HCT116 (cell line): Measurements from ENCODE around the gene ARHGAP42. TPM values are rescaled to one million over a fixed set of nuclear protein-coding genes. Genes with fewer than 3 reads are reported as not detected.

ENCODE experiments used
- ATAC-seq: fragments of 200-7000 bp; cut with Tn5 transposase; 2 replicates; pipeline ENCODE4 v1.9.1; 2020; ENCODE audit warnings: mild to moderate bottlenecking, moderate library complexity
- BruUV-seq: library from RNA; stranded (reverse); fragments of 400-500 nt; replicated peaks from 2 replicates; lab custom pipeline; 2021; lab: Mats Ljungman, UMichigan
- CTCF ChIA-PET: fragments of 300-600 bp; sonication (Branson Sonifier 250); formaldehyde crosslinking; loops from one replicate; lab custom pipeline; 2021; ENCODE audit warnings: antibody characterized with exemption; lab: Charles Lee
- POLR2A ChIA-PET: fragments of 300-600, 350-600 bp; sonication (Branson Sonifier 250); formaldehyde crosslinking; loops from one replicate; lab custom pipeline; 2021; ENCODE audit warnings: antibody characterized with exemption; lab: Charles Lee
- RAD21 ChIA-PET, 2 experiments: fragments of 300-600 bp; sonication (Branson Sonifier 250); formaldehyde crosslinking; loops; one replicate each; lab custom pipeline; 2023; ENCODE audit warnings: low total read pairs in 2 of 2; ENCODE audit not compliant: uncharacterized antibody in 2 of 2, unreplicated experiment in 2 of 2, low non-redundant PET in 1 of 2; lab: Charles Lee
- DNase-seq: peaks from one replicate; pipeline ENCODE4 v3.0.0-alpha.2; 2010; ENCODE audit warnings: low read depth, low spot score
- H2AFZ ChIP-seq: fragments of 200-600 bp; shearing (Covaris generic), sonication (generic); 2 replicates; pipeline ENCODE4 v1.6.1; 2017; ENCODE audit warnings: low read depth, mixed run types, mixed read lengths, antibody characterized with exemption, low read length; ENCODE audit not compliant: poor library complexity, severe bottlenecking
- H3K27ac ChIP-seq: 2 replicates; pipeline ENCODE4 v1.5.1; 2012; ENCODE audit warnings: low read depth, low read length
- H3K27me3 ChIP-seq: fragments of 200-600 bp; sonication (generic); 2 replicates; pipeline ENCODE4 v1.6.1; 2016; ENCODE audit warnings: mixed run types, low read length, mixed read lengths; ENCODE audit not compliant: insufficient read depth
- H3K36me3 ChIP-seq, 2 experiments: fragments of 200-500 bp in 1 of 2; fragments of 200-600 bp in 1 of 2; sonication (Bioruptor generic) in 1 of 2; sonication (generic) in 1 of 2; 2 replicates each; pipeline versions ENCODE4 v1.5.1 to v1.6.1; 2014 to 2016; ENCODE audit warnings: low read length in 2 of 2, inconsistent platforms in 1 of 2, mixed read lengths in 1 of 2, mixed run types in 1 of 2; ENCODE audit not compliant: insufficient read depth in 2 of 2, control insufficient read depth in 1 of 2
- H3K4me1 ChIP-seq, 2 experiments: fragments of 200-600 bp in 1 of 2; sonication (generic) in 1 of 2; 2 replicates each; pipeline versions ENCODE4 v1.5.1 to v1.6.1; 2012 to 2017; ENCODE audit warnings: low read length in 2 of 2, inconsistent platforms in 1 of 2, mild to moderate bottlenecking in 1 of 2, mixed read lengths in 1 of 2, mixed run types in 1 of 2, moderate library complexity in 1 of 2; ENCODE audit not compliant: insufficient read depth in 2 of 2, control insufficient read depth in 1 of 2
- H3K4me2 ChIP-seq: fragments of 200-600 bp; sonication (generic); 2 replicates; pipeline ENCODE4 v1.6.1; 2017; ENCODE audit warnings: mixed run types, low read length, mixed read lengths
- H3K4me3 ChIP-seq, 2 experiments: fragments of 200-600 bp in 1 of 2; sonication (generic) in 1 of 2; replicated peaks in 1 of 2; 2 replicates each; pipeline ENCODE4 v1.5.1; 2011 to 2016; ENCODE audit warnings: low read length in 2 of 2, control low read depth in 1 of 2, low read depth in 1 of 2, mild to moderate bottlenecking in 1 of 2, mixed read lengths in 1 of 2, mixed run types in 1 of 2
- H3K79me2 ChIP-seq: fragments of 200-600 bp; sonication (generic); 2 replicates; pipeline ENCODE4 v1.6.1; 2017; ENCODE audit warnings: mild to moderate bottlenecking, mixed run types, low read length, moderate library complexity, mixed read lengths; ENCODE audit not compliant: insufficient read depth
- H3K9ac ChIP-seq: fragments of 200-600 bp; sonication (generic); 2 replicates; pipeline ENCODE4 v1.6.1; 2016; ENCODE audit warnings: low read length, mixed read lengths
- H3K9me2 ChIP-seq: fragments of 200-600 bp; sonication (generic), shearing (Covaris generic); 2 replicates; pipeline ENCODE4 v1.6.1; 2017; ENCODE audit warnings: mixed run types, mild to moderate bottlenecking, moderate library complexity; ENCODE audit not compliant: insufficient read depth
- H3K9me3 ChIP-seq, 2 experiments: fragments of 200-500 bp in 1 of 2; fragments of 200-600 bp in 1 of 2; sonication (Bioruptor generic) in 1 of 2; sonication (generic) in 1 of 2; 2 replicates each; pipeline ENCODE4 v1.6.1; 2014 to 2017; ENCODE audit warnings: low read length in 2 of 2, mixed read lengths in 2 of 2, inconsistent platforms in 1 of 2, low read depth in 1 of 2, mild to moderate bottlenecking in 1 of 2, mixed run types in 1 of 2, moderate library complexity in 1 of 2; ENCODE audit not compliant: control insufficient read depth in 1 of 2, insufficient read depth in 1 of 2
- H4K20me1 ChIP-seq: fragments of 200-600 bp; sonication (generic), shearing (Covaris generic); 2 replicates; pipeline ENCODE4 v1.6.1; 2017; ENCODE audit warnings: mixed run types, mild to moderate bottlenecking, moderate library complexity; ENCODE audit not compliant: insufficient read depth
- ATF3 ChIP-seq: IDR thresholded peaks from 2 replicates; pipeline ENCODE4 v1.6.1; 2012
- CBX3 ChIP-seq: IDR thresholded peaks from 2 replicates; pipeline ENCODE4 v1.6.1; 2012; ENCODE audit warnings: low read depth
- EGR1 ChIP-seq: IDR thresholded peaks from 2 replicates; pipeline ENCODE4 v1.6.1; 2012; ENCODE audit warnings: low read depth
- ELF1 ChIP-seq: IDR thresholded peaks from 2 replicates; pipeline ENCODE4 v1.6.1; 2012; ENCODE audit warnings: low read depth, borderline replicate concordance
- EZH2 ChIP-seq: fragments of 200-600 bp; sonication (generic); IDR thresholded peaks from 2 replicates; pipeline ENCODE4 v1.6.1; 2017; ENCODE audit warnings: antibody characterized with exemption, mixed run types
- EZH2phosphoT487 ChIP-seq: fragments of 200-600 bp; IDR thresholded peaks from 2 replicates; pipeline ENCODE4 v1.6.1; 2018; ENCODE audit warnings: antibody characterized with exemption, borderline replicate concordance
- FOSL1 ChIP-seq: IDR thresholded peaks from 2 replicates; pipeline ENCODE4 v1.6.1; 2012; ENCODE audit warnings: low read depth
- POLR2A ChIP-seq: IDR thresholded peaks from 2 replicates; pipeline ENCODE4 v1.7.0; 2011; ENCODE audit warnings: borderline replicate concordance; ENCODE audit not compliant: insufficient read depth, insufficient read length; ENCODE audit errors: extremely low read depth
- RAD21 ChIP-seq: IDR thresholded peaks from 2 replicates; pipeline ENCODE4 v1.6.1; 2012; ENCODE audit warnings: low read depth, mild to moderate bottlenecking
- REST ChIP-seq: IDR thresholded peaks from 2 replicates; pipeline ENCODE4 v1.6.1; 2012; ENCODE audit warnings: low read depth
- SP1 ChIP-seq: IDR thresholded peaks from 2 replicates; pipeline ENCODE4 v1.6.1; 2012; ENCODE audit warnings: low read depth
- TCF7L2 ChIP-seq: IDR thresholded peaks from 2 replicates; pipeline ENCODE4 v1.7.0; 2011; ENCODE audit warnings: borderline replicate concordance, inconsistent platforms; ENCODE audit not compliant: insufficient read depth, insufficient read length; ENCODE audit errors: extremely low read depth
- YY1 ChIP-seq: IDR thresholded peaks from 2 replicates; pipeline ENCODE4 v1.6.1; 2011; ENCODE audit warnings: low read length, low read depth, moderate library complexity, mild to moderate bottlenecking; ENCODE audit not compliant: insufficient replicate concordance; ENCODE audit errors: extremely low read depth
- ZFX ChIP-seq: fragments of 450-650 bp; IDR thresholded peaks from 2 replicates; pipeline ENCODE4 v1.6.1; 2017
- ZNF274 ChIP-seq: fragments of 200-500 bp; sonication (Bioruptor generic); IDR thresholded peaks from 2 replicates; pipeline ENCODE4 v1.6.1; 2014; ENCODE audit warnings: mild to moderate bottlenecking, low read depth, low read length, inconsistent platforms
- intact Hi-C: fragments of 100-400 bp; cut with micrococcal nuclease; formaldehyde crosslinking; loops from 2 replicates; pipeline ENCODE4 v1.10.0; 2022
- total RNA-seq: library from RNA; stranded (reverse); gene quantifications from one replicate; pipeline ENCODE4 v1.2.1, GENCODE V29; 2021; ENCODE audit not compliant: unreplicated experiment
- TF ChIP-seq, protein P1 (sequence below): IDR thresholded peaks from 2 replicates; pipeline ENCODE4 v1.6.1; 2011; ENCODE audit warnings: mild to moderate bottlenecking, low read length, moderate library complexity; ENCODE audit not compliant: insufficient replicate concordance; ENCODE audit errors: extremely low read depth

Gene ARHGAP42
- total RNA-seq, 1 experiment from 2014 or later, result 12.3 TPM

GRCh38 chr11:100774132-100774531 is 87.0 kb downstream of the ARHGAP42 start (continued):
- TF ChIP-seq EZH2 (no peak), FOSL1 (no peak), REST (no peak), CBX3 (no peak), RAD21 (no peak)

- Histone ChIP-seq H2AFZ (no peak overlapping the region), H3K9me2 (no peaks in the 10 kb centered on the region), H4K20me1 (no peaks in the 10 kb centered on the region), H3K79me2 (peaks cover 3% of the 10 kb centered on the region; the same call in 1 of the 2 replicates), H3K4me3 (no peak overlapping the region), H3K27ac (peak overlapping the region; percentile 14), H3K9me3 (no peaks in the 10 kb centered on the region), H3K4me1 (peaks cover 39 to 59% of the 10 kb centered on the region in 2 experiments), H3K27me3 (no peaks in the 10 kb centered on the region), H3K4me2 (peak overlapping the region; percentile 72; the same call in 1 of the 2 replicates), H3K9ac (peak overlapping the region; percentile 8), H3K36me3 (no peaks in the 10 kb centered on the region)
- no peak for ATAC-seq
- no TSS peak for BruUV-seq
- intact Hi-C loops, result no loop called here
- POLR2A ChIA-PET, result interaction anchor here (1.8 kb wide), 1 partner anchor 15 kb away, joined by 5 read pairs; no protein-coding TSS in a partner anchor
- CTCF ChIA-PET, result no interaction called here
- DNase-seq, result no peak
- RAD21 ChIA-PET, result interaction anchor here in 1 of 2 experiments (0.6 kb wide), 1 partner anchor 159 kb away, joined by 3 read pairs; no protein-coding TSS in a partner anchor
- TF ChIP-seq REST (no peak), EGR1 (no peak), TCF7L2 (no peak), CBX3 (no peak), YY1 (no peak), ATF3 (no peak), FOSL1 (no peak), POLR2A (no peak), SP1 (no peak), ZNF274 (no peak), ZFX (no peak), EZH2phosphoT487 (no peak), ELF1 (no peak)
- TF ChIP-seq, protein P1, sequence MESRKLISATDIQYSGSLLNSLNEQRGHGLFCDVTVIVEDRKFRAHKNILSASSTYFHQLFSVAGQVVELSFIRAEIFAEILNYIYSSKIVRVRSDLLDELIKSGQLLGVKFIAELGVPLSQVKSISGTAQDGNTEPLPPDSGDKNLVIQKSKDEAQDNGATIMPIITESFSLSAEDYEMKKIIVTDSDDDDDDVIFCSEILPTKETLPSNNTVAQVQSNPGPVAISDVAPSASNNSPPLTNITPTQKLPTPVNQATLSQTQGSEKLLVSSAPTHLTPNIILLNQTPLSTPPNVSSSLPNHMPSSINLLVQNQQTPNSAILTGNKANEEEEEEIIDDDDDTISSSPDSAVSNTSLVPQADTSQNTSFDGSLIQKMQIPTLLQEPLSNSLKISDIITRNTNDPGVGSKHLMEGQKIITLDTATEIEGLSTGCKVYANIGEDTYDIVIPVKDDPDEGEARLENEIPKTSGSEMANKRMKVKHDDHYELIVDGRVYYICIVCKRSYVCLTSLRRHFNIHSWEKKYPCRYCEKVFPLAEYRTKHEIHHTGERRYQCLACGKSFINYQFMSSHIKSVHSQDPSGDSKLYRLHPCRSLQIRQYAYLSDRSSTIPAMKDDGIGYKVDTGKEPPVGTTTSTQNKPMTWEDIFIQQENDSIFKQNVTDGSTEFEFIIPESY, result no peak
Observed at GRCh38 chr11:100774859-100775258, 87.8 kb downstream of the ARHGAP42 start.
